Stomach (tissue), 9 donors: ENCODE data around the gene NKX1-2. TPM values are rescaled to one million over a fixed set of nuclear protein-coding genes. Genes with fewer than 3 reads are reported as not detected.

ENCODE experiments used
- DNase-seq, 2 donors: peaks; one replicate each; pipeline versions ENCODE4 v3.0.0 to v3.0.0-alpha.2; 2013 to 2019
- H3K27ac ChIP-seq, 5 donors: fragments of 200-600 bp in 4 of 5; sonication (generic) in 4 of 5; one replicate each; pipeline ENCODE4 v1.5.1; 2013 to 2019; ENCODE audit warnings: mild to moderate bottlenecking in 1 of 5, moderate library complexity in 1 of 5
- H3K27me3 ChIP-seq, 3 donors: fragments of 200-600 bp; sonication (generic); one replicate each; pipeline ENCODE4 v1.5.1; 2017 to 2019; ENCODE audit warnings: mixed run types in 1 of 3
- H3K36me3 ChIP-seq, 4 donors: fragments of 200-600 bp; sonication (generic); 1 replicate in 3 of 4; 2 replicates in 1 of 4; pipeline ENCODE4 v1.5.1; 2016 to 2019
- H3K4me1 ChIP-seq, 4 donors: fragments of 200-600 bp; sonication (generic); one replicate each; pipeline ENCODE4 v1.5.1; 2016 to 2019
- H3K4me3 ChIP-seq, 4 donors: fragments of 200-600 bp; sonication (generic) in 3 of 4; one replicate each; pipeline ENCODE4 v1.5.1; 2016 to 2019; ENCODE audit warnings: mild to moderate bottlenecking in 1 of 4
- H3K9me3 ChIP-seq, 4 donors: fragments of 200-600 bp; sonication (generic); one replicate each; pipeline ENCODE4 v1.5.1; 2016 to 2019
- EP300 ChIP-seq: sonication (generic); formaldehyde crosslinking; IDR thresholded peaks from one replicate; pipeline ENCODE4 v1.6.1; 2017; ENCODE audit warnings: antibody characterized with exemption
- POLR2A ChIP-seq, 4 donors: fragments of 450-650 bp; IDR thresholded peaks; one replicate each; pipeline ENCODE4 v1.6.1; 2016; ENCODE audit warnings: antibody characterized with exemption in 4 of 4, control low read depth in 2 of 4, mild to moderate bottlenecking in 1 of 4, moderate library complexity in 1 of 4
- POLR2AphosphoS5 ChIP-seq, 3 donors: sonication (generic); formaldehyde crosslinking; IDR thresholded peaks; one replicate each; pipeline ENCODE4 v1.6.1; 2016; ENCODE audit warnings: antibody characterized with exemption in 3 of 3
- WGBS, 5 donors: extraction: QIAGEN DNeasy Blood & Tissue Kit in 3 of 5; methylation state at CpG; one replicate each; pipeline versions ENCODE4 v1.1.5 to v1.1.7; 2013 to 2018; 5-methylcytosine and 5-hydroxymethylcytosine counted together
- intact Hi-C: fragments of 100-400 bp; cut with DNase I; formaldehyde crosslinking; loops from one replicate; pipeline ENCODE4 v1.15.1; 2023; ENCODE audit warnings: low total_unique reads
- polyA plus RNA-seq, 3 donors: library from polyadenylated mRNA; stranded (reverse); fragments of 200-250 nt; gene quantifications; one replicate each; pipeline ENCODE4 v1.2.3, GENCODE V29; 2013
- total RNA-seq, 5 donors: library from RNA; depleted of rRNA; stranded (reverse); fragments of >200 nt; gene quantifications; one replicate each; pipeline versions ENCODE4 v1.1.0 to v1.2.3, GENCODE V29; 2014 to 2016
- TF ChIP-seq, protein P1 (sequence below), 7 experiments: fragments of 450-650 bp in 4 of 7; fragments of 200-600 bp in 3 of 7; sonication (generic) in 3 of 7; IDR thresholded peaks; one replicate each; pipeline ENCODE4 v1.5.1; 2016 to 2019; ENCODE audit warnings: antibody characterized with exemption in 7 of 7, control low read depth in 2 of 7, mild to moderate bottlenecking in 1 of 7
- donor health status: healthy with polysubstance abuse.
- donor health status: Bipolar disorder and iron deficiency.
- donor health status: healthy.

Gene NKX1-2
- total and polyA plus RNA-seq, 8 donors = 0.10 TPM; not detected in 7

DNA sequence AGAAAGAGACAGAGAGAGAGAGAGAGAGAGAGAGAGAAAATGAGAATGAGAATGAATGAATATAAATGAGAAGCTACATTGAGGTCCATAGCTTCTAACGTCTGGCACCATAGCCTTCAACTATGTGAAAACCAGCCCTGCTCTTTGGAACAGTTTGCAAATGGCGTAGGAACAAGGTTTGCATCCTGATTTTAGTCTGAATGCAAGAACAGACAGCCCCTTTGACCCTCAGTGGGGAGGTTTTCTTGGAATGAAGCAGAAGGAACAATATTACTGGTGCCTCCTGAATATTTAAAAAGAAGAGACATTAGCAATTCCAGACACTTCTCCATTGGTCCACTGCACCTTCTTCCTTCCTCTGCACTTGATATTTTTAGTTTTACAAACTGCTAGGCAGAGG is 34.8 kb upstream of the NKX1-2 start:
- no peak for DNase-seq
- intact Hi-C loops = no loop called here
- no peaks in the 10 kb centered on the region for H3K4me1 ChIP-seq
- H3K9me3 ChIP-seq = peaks cover 0 to 9% (median 0%) of the 10 kb centered on the region in 4 donors
- TF ChIP-seq, protein P1, sequence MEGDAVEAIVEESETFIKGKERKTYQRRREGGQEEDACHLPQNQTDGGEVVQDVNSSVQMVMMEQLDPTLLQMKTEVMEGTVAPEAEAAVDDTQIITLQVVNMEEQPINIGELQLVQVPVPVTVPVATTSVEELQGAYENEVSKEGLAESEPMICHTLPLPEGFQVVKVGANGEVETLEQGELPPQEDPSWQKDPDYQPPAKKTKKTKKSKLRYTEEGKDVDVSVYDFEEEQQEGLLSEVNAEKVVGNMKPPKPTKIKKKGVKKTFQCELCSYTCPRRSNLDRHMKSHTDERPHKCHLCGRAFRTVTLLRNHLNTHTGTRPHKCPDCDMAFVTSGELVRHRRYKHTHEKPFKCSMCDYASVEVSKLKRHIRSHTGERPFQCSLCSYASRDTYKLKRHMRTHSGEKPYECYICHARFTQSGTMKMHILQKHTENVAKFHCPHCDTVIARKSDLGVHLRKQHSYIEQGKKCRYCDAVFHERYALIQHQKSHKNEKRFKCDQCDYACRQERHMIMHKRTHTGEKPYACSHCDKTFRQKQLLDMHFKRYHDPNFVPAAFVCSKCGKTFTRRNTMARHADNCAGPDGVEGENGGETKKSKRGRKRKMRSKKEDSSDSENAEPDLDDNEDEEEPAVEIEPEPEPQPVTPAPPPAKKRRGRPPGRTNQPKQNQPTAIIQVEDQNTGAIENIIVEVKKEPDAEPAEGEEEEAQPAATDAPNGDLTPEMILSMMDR (IDR thresholded peaks at IDR 0.05) = no peak
- no peak for TF ChIP-seq POLR2A (IDR thresholded peaks at IDR 0.05)
- TF ChIP-seq POLR2AphosphoS5 (IDR thresholded peaks at IDR 0.05) = no peak
- no peak for TF ChIP-seq EP300
- 81 to 96% (median 86%) methylated on average over 2 of the region's 2 CpGs for WGBS, 5 donors
- H3K27ac ChIP-seq = no peak overlapping the region
- H3K4me3 ChIP-seq = no peak overlapping the region
- peaks cover 0 to 24% (median 7%) of the 10 kb centered on the region in 4 donors for H3K36me3 ChIP-seq
- no peaks in the 10 kb centered on the region for H3K27me3 ChIP-seq

DNA sequence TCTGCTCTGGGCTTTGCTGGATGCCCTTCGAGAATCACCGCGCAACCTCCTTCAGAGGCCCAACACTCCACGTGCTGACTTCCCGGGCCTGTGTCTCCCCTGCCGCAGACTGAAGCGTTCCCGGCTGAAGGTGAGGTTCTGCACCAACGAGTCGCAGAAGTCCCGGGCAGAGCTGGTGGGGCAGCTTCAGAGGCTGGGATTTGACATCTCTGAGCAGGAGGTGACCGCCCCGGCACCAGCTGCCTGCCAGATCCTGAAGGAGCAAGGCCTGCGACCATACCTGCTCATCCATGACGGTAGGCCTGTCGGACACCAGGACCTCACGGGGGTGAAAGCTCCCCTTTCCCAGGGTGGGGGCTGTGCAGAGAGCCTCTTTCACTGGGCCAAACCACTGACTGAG is 34.2 kb upstream of the NKX1-2 start:
- Histone ChIP-seq H3K36me3 (peaks cover 0 to 20% (median 7%) of the 10 kb centered on the region in 4 donors), H3K9me3 (peaks cover 0 to 9% (median 0%) of the 10 kb centered on the region in 4 donors), H3K4me1 (no peaks in the 10 kb centered on the region), H3K27ac (no peak overlapping the region), H3K27me3 (no peaks in the 10 kb centered on the region), H3K4me3 (no peak overlapping the region)
- TF ChIP-seq EP300 = no peak
- TF ChIP-seq, protein P1 (IDR thresholded peaks at IDR 0.05) = no peak
- TF ChIP-seq POLR2AphosphoS5 (IDR thresholded peaks at IDR 0.05) = no peak
- TF ChIP-seq POLR2A (IDR thresholded peaks at IDR 0.05) = no peak
- intact Hi-C loops = no loop called here
- WGBS, 5 donors = 93 to 98% (median 96%) methylated on average over 11 to 17 of the region's 17 CpGs
- no peak for DNase-seq

DNA sequence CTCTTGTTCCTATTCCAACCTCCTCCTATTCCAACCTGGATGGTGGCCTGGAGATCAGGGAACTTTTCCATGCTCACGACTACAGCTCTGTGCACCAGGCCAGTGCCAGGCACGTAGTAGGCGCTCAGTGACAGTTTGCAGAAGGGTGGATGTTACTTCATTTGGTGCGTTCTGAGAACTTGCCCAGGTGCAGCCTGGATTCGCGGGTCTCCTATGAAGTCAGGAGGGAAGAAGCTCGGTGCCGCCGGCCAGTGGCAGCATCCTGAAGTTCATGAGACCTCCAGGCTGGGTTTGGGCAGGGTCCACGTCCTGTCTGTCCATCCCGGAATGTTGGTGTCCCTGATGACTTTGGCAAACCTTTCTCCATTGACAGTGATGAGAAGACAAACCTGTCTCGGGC is 33.0 kb upstream of the NKX1-2 start:
- no peak overlapping the region for H3K4me3 ChIP-seq
- 83 to 92% (median 87%) methylated on average over 7 to 12 of the region's 12 CpGs for WGBS, 5 donors
- no peak overlapping the region for H3K27ac ChIP-seq
- no peaks in the 10 kb centered on the region for H3K4me1 ChIP-seq
- TF ChIP-seq POLR2AphosphoS5 (IDR thresholded peaks at IDR 0.05) (no peak), POLR2A (IDR thresholded peaks at IDR 0.05) (no peak), EP300 (no peak)
- TF ChIP-seq, protein P1 (IDR thresholded peaks at IDR 0.05) = no peak
- H3K36me3 ChIP-seq = peaks cover 0 to 9% (median 2%) of the 10 kb centered on the region in 4 donors
- DNase-seq = no peak
- H3K9me3 ChIP-seq = peaks cover 0 to 9% (median 0%) of the 10 kb centered on the region in 4 donors
- intact Hi-C loops = no loop called here
- no peaks in the 10 kb centered on the region for H3K27me3 ChIP-seq

DNA sequence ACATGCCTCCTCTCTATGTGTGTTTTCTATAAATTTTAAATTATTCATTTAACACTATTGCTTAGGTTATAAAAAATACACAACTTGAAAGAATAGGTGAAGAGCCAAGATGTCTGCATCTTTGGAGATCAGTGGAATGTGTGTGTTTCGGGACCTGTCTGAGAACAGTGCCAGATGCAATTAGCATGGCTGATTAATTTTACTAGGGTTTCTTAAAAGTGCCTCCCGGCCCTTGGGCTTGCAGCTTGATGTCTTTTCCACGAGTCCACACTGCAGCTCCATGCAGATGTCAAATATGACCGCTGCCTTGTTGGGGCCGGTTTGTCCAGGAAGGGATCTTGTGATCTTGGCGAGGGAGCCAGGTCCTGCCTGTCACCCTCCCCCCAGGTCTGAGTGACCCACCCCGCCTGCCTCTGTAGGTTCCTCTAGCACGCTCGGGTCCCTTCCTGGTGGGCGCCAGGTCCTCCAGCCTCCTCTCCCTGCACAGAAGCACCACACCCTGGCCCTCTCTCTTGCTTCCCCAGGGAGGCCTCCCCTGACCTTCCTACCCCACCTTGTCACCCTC is 32.5 kb upstream of the NKX1-2 start:
- Histone ChIP-seq H3K27me3 (no peaks in the 10 kb centered on the region), H3K36me3 (peaks cover 0 to 9% (median 2%) of the 10 kb centered on the region in 4 donors), H3K4me3 (no peak overlapping the region), H3K27ac (no peak overlapping the region), H3K4me1 (no peaks in the 10 kb centered on the region), H3K9me3 (peaks cover 0 to 8% (median 0%) of the 10 kb centered on the region in 4 donors)
- TF ChIP-seq POLR2AphosphoS5 (IDR thresholded peaks at IDR 0.05) = no peak
- no peak for TF ChIP-seq EP300
- TF ChIP-seq, protein P1 (IDR thresholded peaks at IDR 0.05) = no peak
- TF ChIP-seq POLR2A (IDR thresholded peaks at IDR 0.05) = no peak
- DNase-seq = no peak
- intact Hi-C loops = no loop called here
- WGBS, 5 donors = 85 to 88% (median 86%) methylated on average over 10 of the region's 10 CpGs
